Esophagus muscularis mucosa (tissue), 3 donors: ENCODE results near the gene KCNG4.

Experiments used
- CTCF ChIP-seq, 3 experiments: fragments of 200-600 bp in 2 of 3; fragments of 450-650 bp in 1 of 3; sonication (generic) in 2 of 3; IDR thresholded peaks; one replicate each; pipeline ENCODE4 v1.5.1; 2017 to 2019; ENCODE audit warnings: antibody characterized with exemption in 3 of 3, mild to moderate bottlenecking in 2 of 3, moderate library complexity in 1 of 3
- POLR2A ChIP-seq: fragments of 450-650 bp; IDR thresholded peaks from one replicate; pipeline ENCODE4 v1.6.1; 2017; ENCODE audit warnings: antibody characterized with exemption, moderate library complexity, mild to moderate bottlenecking, low read depth

- TF ChIP-seq CTCF (IDR thresholded peaks at IDR 0.05) (no peak), POLR2A (no peak)
Measured at GRCh38 chr16:84255050-84255810, 15.4 kb upstream of the KCNG4 start.
